HepG2 (cell line): Measurements from ENCODE around the gene SH3GL1. TPM values are rescaled to one million over a fixed set of nuclear protein-coding genes. Genes with fewer than 3 reads are reported as not detected.
A peak's percentile ranks its signal among the peaks of the same experiment; 100 is the strongest.

Experiments used
- HIVEP1 ChIP-seq: sonication (generic); formaldehyde crosslinking; IDR thresholded peaks from 2 replicates; pipeline ENCODE4 v1.4.0; 2020; ENCODE audit warnings: mild to moderate bottlenecking, missing genetic modification reagents
- MIER2 ChIP-seq: IDR thresholded peaks from 2 replicates; pipeline ENCODE4 v1.6.1; 2016; ENCODE audit warnings: missing biosample characterization, missing genetic modification reagents
- POLR2A ChIP-seq, 2 experiments: IDR thresholded peaks; 2 replicates each; pipeline ENCODE4 v1.6.1; 2011; ENCODE audit warnings: low read depth in 2 of 2, low read length in 2 of 2, mild to moderate bottlenecking in 1 of 2, moderate library complexity in 1 of 2; ENCODE audit not compliant: insufficient read depth in 1 of 2
- REXO4 ChIP-seq: sonication (generic); formaldehyde crosslinking; IDR thresholded peaks from 2 replicates; pipeline ENCODE4 v1.8.0; 2022; ENCODE audit warnings: missing genetic modification reagents, mild to moderate bottlenecking, borderline replicate concordance
- SP140L ChIP-seq: sonication (generic); formaldehyde crosslinking; IDR thresholded peaks from 2 replicates; pipeline ENCODE4 v1.4.0; 2020; ENCODE audit warnings: missing genetic modification reagents, borderline replicate concordance
- ZNF496 ChIP-seq: sonication (generic); formaldehyde crosslinking; IDR thresholded peaks from 2 replicates; pipeline ENCODE4 v1.8.1; 2023; ENCODE audit warnings: mild to moderate bottlenecking, moderate library complexity, missing genetic modification reagents; ENCODE audit not compliant: insufficient replicate concordance
- ZNF546 ChIP-seq: sonication (generic); formaldehyde crosslinking; conservative IDR thresholded peaks from 2 replicates; pipeline ENCODE4 v1.8.1; 2023; ENCODE audit warnings: mild to moderate bottlenecking, missing genetic modification reagents
- ZNF766 ChIP-seq: sonication (generic); formaldehyde crosslinking; IDR thresholded peaks from 2 replicates; pipeline ENCODE4 v1.5.0; 2020; ENCODE audit warnings: missing genetic modification reagents, borderline replicate concordance
- ZSCAN21 ChIP-seq: sonication (generic); formaldehyde crosslinking; IDR thresholded peaks from 2 replicates; pipeline ENCODE4 v1.8.0; 2022; ENCODE audit warnings: mild to moderate bottlenecking, missing genetic modification reagents, moderate library complexity, borderline replicate concordance
- polyA plus RNA-seq, 8 experiments: library from polyadenylated mRNA; depleted of rRNA in 3 of 8; stranded (reverse) in 7 of 8; unstranded in 1 of 8; fragments of >200 nt; fragmentation: Illumina TruSeq in 4 of 8; extraction: Trizol in 4 of 8; gene quantifications; 2 replicates each; pipeline versions ENCODE4 v1.2.1 to v1.2.3, GENCODE V29; 2011 to 2016; ENCODE audit warnings: low read depth in 4 of 8, missing spikeins in 1 of 8, mixed read lengths in 1 of 8; ENCODE audit not compliant: insufficient read depth in 1 of 8
- total RNA-seq, 5 experiments: library from RNA; depleted of rRNA; stranded (reverse); fragments of >200 nt; fragmentation: Illumina TruSeq; extraction: Trizol; gene quantifications; 2 replicates each; pipeline ENCODE4 v1.2.3, GENCODE V29; 2016; ENCODE audit warnings: low read depth in 1 of 5
- TF ChIP-seq, protein P1 (sequence below), 2 experiments: sonication (generic) in 1 of 2; formaldehyde crosslinking in 1 of 2; IDR thresholded peaks; 2 replicates each; pipeline versions ENCODE4 v1.4.0 to v1.6.1; 2016 to 2020; ENCODE audit warnings: borderline replicate concordance in 1 of 2, low read depth in 1 of 2, mild to moderate bottlenecking in 1 of 2, missing genetic modification reagents in 1 of 2
- TF ChIP-seq, protein P2 (sequence below): sonication (generic); formaldehyde crosslinking; conservative IDR thresholded peaks from 2 replicates; pipeline ENCODE4 v1.4.0; 2020; ENCODE audit warnings: mild to moderate bottlenecking, missing genetic modification reagents, moderate library complexity
- TF ChIP-seq, protein P3 (sequence below): IDR thresholded peaks from 2 replicates; pipeline ENCODE4 v1.6.1; 2016; ENCODE audit warnings: mild to moderate bottlenecking
- TF ChIP-seq, protein P4 (sequence below): sonication (generic); formaldehyde crosslinking; IDR thresholded peaks from 2 replicates; pipeline ENCODE4 v1.4.0; 2020; ENCODE audit warnings: missing genetic modification reagents
- TF ChIP-seq, protein P5 (sequence below): sonication (generic); formaldehyde crosslinking; IDR thresholded peaks from 2 replicates; pipeline ENCODE4 v1.4.0; 2020; ENCODE audit warnings: missing genetic modification reagents

Gene SH3GL1
- total and polyA plus RNA-seq, 2 of the 13 experiments (the other 11 are each of a cell fraction or from before 2014, with no cell fraction given), result 33.0 to 45.1 TPM

DNA sequence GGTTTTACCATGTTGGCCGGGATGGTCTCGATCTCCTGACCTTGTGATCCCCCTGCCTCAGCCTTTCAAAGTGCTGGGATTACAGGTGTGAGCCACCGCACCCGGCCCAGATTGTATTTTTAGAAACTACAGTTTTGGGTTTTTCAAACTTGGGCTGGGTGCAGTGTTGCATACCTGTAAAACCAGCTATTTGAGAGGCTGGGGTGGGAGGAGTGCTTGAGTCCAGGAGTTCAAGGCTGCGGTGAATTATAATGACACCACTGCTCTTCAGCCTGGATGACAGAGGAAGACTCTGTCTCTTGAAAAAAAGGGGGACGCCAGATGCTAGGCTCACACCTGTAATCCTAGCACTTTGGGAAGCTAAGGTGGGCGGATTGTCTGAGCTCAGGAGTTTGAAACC lies 6.3 kb upstream of the SH3GL1 start (continued):
- TF ChIP-seq, protein P1, sequence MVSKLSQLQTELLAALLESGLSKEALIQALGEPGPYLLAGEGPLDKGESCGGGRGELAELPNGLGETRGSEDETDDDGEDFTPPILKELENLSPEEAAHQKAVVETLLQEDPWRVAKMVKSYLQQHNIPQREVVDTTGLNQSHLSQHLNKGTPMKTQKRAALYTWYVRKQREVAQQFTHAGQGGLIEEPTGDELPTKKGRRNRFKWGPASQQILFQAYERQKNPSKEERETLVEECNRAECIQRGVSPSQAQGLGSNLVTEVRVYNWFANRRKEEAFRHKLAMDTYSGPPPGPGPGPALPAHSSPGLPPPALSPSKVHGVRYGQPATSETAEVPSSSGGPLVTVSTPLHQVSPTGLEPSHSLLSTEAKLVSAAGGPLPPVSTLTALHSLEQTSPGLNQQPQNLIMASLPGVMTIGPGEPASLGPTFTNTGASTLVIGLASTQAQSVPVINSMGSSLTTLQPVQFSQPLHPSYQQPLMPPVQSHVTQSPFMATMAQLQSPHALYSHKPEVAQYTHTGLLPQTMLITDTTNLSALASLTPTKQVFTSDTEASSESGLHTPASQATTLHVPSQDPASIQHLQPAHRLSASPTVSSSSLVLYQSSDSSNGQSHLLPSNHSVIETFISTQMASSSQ (IDR thresholded peaks at IDR 0.05; ENCODE audit: low read depth), result no peak
- TF ChIP-seq, protein P1 (CRISPR knock-in tag; IDR thresholded peaks at IDR 0.05; ENCODE audit: borderline replicate concordance), result no peak
- TF ChIP-seq SP140L (CRISPR knock-in tag) (no peak), MIER2 (CRISPR knock-in tag) (no peak), ZSCAN21 (CRISPR knock-in tag) (no peak), ZNF496 (CRISPR knock-in tag) (no peak), ZNF546 (no peak), REXO4 (no peak), POLR2A (IDR thresholded peaks at IDR 0.05; ENCODE audit: insufficient read depth in 1 of 2, low read depth in 2 of 2, low read length in 2 of 2) (no peak), ZNF766 (no peak), HIVEP1 (CRISPR knock-in tag) (no peak)
- TF ChIP-seq, protein P2, sequence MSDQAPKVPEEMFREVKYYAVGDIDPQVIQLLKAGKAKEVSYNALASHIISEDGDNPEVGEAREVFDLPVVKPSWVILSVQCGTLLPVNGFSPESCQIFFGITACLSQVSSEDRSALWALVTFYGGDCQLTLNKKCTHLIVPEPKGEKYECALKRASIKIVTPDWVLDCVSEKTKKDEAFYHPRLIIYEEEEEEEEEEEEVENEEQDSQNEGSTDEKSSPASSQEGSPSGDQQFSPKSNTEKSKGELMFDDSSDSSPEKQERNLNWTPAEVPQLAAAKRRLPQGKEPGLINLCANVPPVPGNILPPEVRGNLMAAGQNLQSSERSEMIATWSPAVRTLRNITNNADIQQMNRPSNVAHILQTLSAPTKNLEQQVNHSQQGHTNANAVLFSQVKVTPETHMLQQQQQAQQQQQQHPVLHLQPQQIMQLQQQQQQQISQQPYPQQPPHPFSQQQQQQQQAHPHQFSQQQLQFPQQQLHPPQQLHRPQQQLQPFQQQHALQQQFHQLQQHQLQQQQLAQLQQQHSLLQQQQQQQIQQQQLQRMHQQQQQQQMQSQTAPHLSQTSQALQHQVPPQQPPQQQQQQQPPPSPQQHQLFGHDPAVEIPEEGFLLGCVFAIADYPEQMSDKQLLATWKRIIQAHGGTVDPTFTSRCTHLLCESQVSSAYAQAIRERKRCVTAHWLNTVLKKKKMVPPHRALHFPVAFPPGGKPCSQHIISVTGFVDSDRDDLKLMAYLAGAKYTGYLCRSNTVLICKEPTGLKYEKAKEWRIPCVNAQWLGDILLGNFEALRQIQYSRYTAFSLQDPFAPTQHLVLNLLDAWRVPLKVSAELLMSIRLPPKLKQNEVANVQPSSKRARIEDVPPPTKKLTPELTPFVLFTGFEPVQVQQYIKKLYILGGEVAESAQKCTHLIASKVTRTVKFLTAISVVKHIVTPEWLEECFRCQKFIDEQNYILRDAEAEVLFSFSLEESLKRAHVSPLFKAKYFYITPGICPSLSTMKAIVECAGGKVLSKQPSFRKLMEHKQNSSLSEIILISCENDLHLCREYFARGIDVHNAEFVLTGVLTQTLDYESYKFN (CRISPR knock-in tag), result peak; percentile 49; the same call in 1 of the 2 replicates
- TF ChIP-seq, protein P3, sequence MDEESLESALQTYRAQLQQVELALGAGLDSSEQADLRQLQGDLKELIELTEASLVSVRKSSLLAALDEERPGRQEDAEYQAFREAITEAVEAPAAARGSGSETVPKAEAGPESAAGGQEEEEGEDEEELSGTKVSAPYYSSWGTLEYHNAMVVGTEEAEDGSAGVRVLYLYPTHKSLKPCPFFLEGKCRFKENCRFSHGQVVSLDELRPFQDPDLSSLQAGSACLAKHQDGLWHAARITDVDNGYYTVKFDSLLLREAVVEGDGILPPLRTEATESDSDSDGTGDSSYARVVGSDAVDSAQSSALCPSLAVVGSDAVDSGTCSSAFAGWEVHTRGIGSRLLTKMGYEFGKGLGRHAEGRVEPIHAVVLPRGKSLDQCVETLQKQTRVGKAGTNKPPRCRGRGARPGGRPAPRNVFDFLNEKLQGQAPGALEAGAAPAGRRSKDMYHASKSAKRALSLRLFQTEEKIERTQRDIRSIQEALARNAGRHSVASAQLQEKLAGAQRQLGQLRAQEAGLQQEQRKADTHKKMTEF, result 0 out of 2 replicates have a peak, but pooled peaks have one; percentile 21
- TF ChIP-seq, protein P4, sequence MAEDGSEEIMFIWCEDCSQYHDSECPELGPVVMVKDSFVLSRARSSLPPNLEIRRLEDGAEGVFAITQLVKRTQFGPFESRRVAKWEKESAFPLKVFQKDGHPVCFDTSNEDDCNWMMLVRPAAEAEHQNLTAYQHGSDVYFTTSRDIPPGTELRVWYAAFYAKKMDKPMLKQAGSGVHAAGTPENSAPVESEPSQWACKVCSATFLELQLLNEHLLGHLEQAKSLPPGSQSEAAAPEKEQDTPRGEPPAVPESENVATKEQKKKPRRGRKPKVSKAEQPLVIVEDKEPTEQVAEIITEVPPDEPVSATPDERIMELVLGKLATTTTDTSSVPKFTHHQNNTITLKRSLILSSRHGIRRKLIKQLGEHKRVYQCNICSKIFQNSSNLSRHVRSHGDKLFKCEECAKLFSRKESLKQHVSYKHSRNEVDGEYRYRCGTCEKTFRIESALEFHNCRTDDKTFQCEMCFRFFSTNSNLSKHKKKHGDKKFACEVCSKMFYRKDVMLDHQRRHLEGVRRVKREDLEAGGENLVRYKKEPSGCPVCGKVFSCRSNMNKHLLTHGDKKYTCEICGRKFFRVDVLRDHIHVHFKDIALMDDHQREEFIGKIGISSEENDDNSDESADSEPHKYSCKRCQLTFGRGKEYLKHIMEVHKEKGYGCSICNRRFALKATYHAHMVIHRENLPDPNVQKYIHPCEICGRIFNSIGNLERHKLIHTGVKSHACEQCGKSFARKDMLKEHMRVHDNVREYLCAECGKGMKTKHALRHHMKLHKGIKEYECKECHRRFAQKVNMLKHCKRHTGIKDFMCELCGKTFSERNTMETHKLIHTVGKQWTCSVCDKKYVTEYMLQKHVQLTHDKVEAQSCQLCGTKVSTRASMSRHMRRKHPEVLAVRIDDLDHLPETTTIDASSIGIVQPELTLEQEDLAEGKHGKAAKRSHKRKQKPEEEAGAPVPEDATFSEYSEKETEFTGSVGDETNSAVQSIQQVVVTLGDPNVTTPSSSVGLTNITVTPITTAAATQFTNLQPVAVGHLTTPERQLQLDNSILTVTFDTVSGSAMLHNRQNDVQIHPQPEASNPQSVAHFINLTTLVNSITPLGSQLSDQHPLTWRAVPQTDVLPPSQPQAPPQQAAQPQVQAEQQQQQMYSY, result no peak
- TF ChIP-seq, protein P5, sequence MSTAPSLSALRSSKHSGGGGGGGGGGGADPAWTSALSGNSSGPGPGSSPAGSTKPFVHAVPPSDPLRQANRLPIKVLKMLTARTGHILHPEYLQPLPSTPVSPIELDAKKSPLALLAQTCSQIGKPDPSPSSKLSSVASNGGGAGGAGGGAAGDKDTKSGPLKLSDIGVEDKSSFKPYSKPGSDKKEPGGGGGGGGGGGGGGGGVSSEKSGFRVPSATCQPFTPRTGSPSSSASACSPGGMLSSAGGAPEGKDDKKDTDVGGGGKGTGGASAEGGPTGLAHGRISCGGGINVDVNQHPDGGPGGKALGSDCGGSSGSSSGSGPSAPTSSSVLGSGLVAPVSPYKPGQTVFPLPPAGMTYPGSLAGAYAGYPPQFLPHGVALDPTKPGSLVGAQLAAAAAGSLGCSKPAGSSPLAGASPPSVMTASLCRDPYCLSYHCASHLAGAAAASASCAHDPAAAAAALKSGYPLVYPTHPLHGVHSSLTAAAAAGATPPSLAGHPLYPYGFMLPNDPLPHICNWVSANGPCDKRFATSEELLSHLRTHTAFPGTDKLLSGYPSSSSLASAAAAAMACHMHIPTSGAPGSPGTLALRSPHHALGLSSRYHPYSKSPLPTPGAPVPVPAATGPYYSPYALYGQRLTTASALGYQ, result no peak
